ENCODE results near the gene NPBWR2.

- no peak for TF ChIP-seq CTCF (conservative IDR thresholded peaks at IDR 0.05)
- no peak for TF ChIP-seq ZFX (IDR thresholded peaks at IDR 0.05)
Measured at GRCh38 chr20:64146936-64147477, 39.6 kb upstream of the NPBWR2 start.
